Neuronal stem cell (in vitro differentiated cells): Measurements from ENCODE around the gene POLE.
A peak's percentile ranks its signal among the peaks of the same experiment; 100 is the strongest.

Source experiments
- DNase-seq: peaks from one replicate; pipeline ENCODE4 v3.0.0-alpha.2; 2013; ENCODE audit warnings: low spot score
- H2AFZ ChIP-seq: one replicate; pipeline ENCODE4 v1.6.1; 2013; ENCODE audit warnings: mild to moderate bottlenecking, low read length, inconsistent platforms
- H2AK5ac ChIP-seq: 2 replicates; pipeline ENCODE4 v1.6.1; 2013; ENCODE audit warnings: low read depth, mild to moderate bottlenecking, inconsistent platforms, low read length, moderate library complexity, mixed read lengths
- H2BK120ac ChIP-seq: 2 replicates; pipeline ENCODE4 v1.6.1; 2013; ENCODE audit warnings: low read depth, mild to moderate bottlenecking, inconsistent platforms, low read length, moderate library complexity, mixed read lengths
- H2BK12ac ChIP-seq: one replicate; pipeline ENCODE4 v1.6.1; 2013; ENCODE audit warnings: low read length, inconsistent platforms
- H2BK15ac ChIP-seq: 2 replicates; pipeline ENCODE4 v1.6.1; 2013; ENCODE audit warnings: mild to moderate bottlenecking, low read length, inconsistent platforms, mixed read lengths
- H2BK5ac ChIP-seq: one replicate; pipeline ENCODE4 v1.6.1; 2013; ENCODE audit warnings: inconsistent platforms, mild to moderate bottlenecking, low read length, moderate library complexity
- H3K14ac ChIP-seq: one replicate; pipeline ENCODE4 v1.6.1; 2013; ENCODE audit warnings: low read length, inconsistent platforms
- H3K18ac ChIP-seq: 2 replicates; pipeline ENCODE4 v1.6.1; 2013; ENCODE audit warnings: low read length, inconsistent platforms
- H3K23ac ChIP-seq: 2 replicates; pipeline ENCODE4 v1.6.1; 2013; ENCODE audit warnings: low read depth, mild to moderate bottlenecking, mixed read lengths, low read length, inconsistent platforms; ENCODE audit not compliant: poor library complexity
- H3K27ac ChIP-seq: replicated peaks from 3 replicates; pipeline ENCODE4 v1.5.1; 2013; ENCODE audit warnings: low read length, inconsistent platforms
- H3K27me3 ChIP-seq, 3 experiments: 2 replicates each; pipeline ENCODE4 v1.6.1; 2013; ENCODE audit warnings: low read length in 3 of 3, mild to moderate bottlenecking in 2 of 3, inconsistent platforms in 1 of 3, low read depth in 1 of 3, mixed read lengths in 1 of 3, moderate library complexity in 1 of 3; ENCODE audit not compliant: control insufficient read depth in 3 of 3, insufficient read depth in 3 of 3
- H3K36me3 ChIP-seq, 2 donors: replicated peaks in 1 of 2; 2 replicates each; pipeline ENCODE4 v1.6.1; 2013; ENCODE audit warnings: low read length in 2 of 2; ENCODE audit not compliant: control insufficient read depth in 2 of 2, insufficient read depth in 2 of 2
- H3K4ac ChIP-seq: 2 replicates; pipeline ENCODE4 v1.6.1; 2013; ENCODE audit warnings: inconsistent platforms, mild to moderate bottlenecking, low read length, moderate library complexity
- H3K4me1 ChIP-seq, 2 donors: 1 replicate in 1 of 2; 2 replicates in 1 of 2; pipeline ENCODE4 v1.6.1; 2013; ENCODE audit warnings: low read length in 2 of 2, low read depth in 1 of 2; ENCODE audit not compliant: control insufficient read depth in 2 of 2, insufficient read depth in 1 of 2
- H3K4me2 ChIP-seq: one replicate; pipeline ENCODE4 v1.6.1; 2013; ENCODE audit warnings: mild to moderate bottlenecking, low read length, inconsistent platforms; ENCODE audit not compliant: insufficient read depth, poor library complexity, severe bottlenecking
- H3K4me3 ChIP-seq, 2 donors: 2 replicates each; pipeline ENCODE4 v1.5.1; 2013; ENCODE audit warnings: low read length in 2 of 2, mild to moderate bottlenecking in 2 of 2, inconsistent platforms in 1 of 2, moderate library complexity in 1 of 2
- H3K79me1 ChIP-seq: one replicate; pipeline ENCODE4 v1.6.1; 2013; ENCODE audit warnings: low read depth, mild to moderate bottlenecking, inconsistent platforms, low read length, moderate library complexity
- H3K9ac ChIP-seq: one replicate; pipeline ENCODE4 v1.6.1; 2013; ENCODE audit warnings: mild to moderate bottlenecking, low read depth, low read length, inconsistent platforms; ENCODE audit not compliant: poor library complexity
- H3K9me3 ChIP-seq, 2 donors: replicated peaks in 1 of 2; 2 replicates each; pipeline versions ENCODE3 to v1.6.1; 2013; ENCODE audit warnings: low read length in 2 of 2, mild to moderate bottlenecking in 2 of 2, inconsistent platforms in 1 of 2, low read depth in 1 of 2, mixed read lengths in 1 of 2, moderate library complexity in 1 of 2; ENCODE audit not compliant: control insufficient read depth in 2 of 2, insufficient read depth in 1 of 2
- H4K8ac ChIP-seq: one replicate; pipeline ENCODE4 v1.6.1; 2013; ENCODE audit warnings: low read depth, mild to moderate bottlenecking, inconsistent platforms, low read length, moderate library complexity
- H4K91ac ChIP-seq: one replicate; pipeline ENCODE4 v1.6.1; 2013; ENCODE audit warnings: low read length, low read depth, mild to moderate bottlenecking, inconsistent platforms; ENCODE audit not compliant: poor library complexity
- WGBS, 2 donors: extraction: QIAGEN DNeasy Blood & Tissue Kit; methylation state at CpG; one replicate each; pipeline ENCODE4 v1.1.7; 2013; ENCODE audit warnings: missing lambda C conversion rate in 2 of 2, mixed read lengths in 1 of 2; ENCODE audit not compliant: insufficient read length in 2 of 2, insufficient replicate concordance in 1 of 2; ENCODE audit errors: extremely low coverage in 2 of 2; 5-methylcytosine and 5-hydroxymethylcytosine counted together

Gene POLE

GRCh38 chr12:132582582-132583410 is 104.3 kb downstream of the POLE start:
- no peak for DNase-seq
- Histone ChIP-seq H2AK5ac (peak overlapping the region; percentile 81), H3K9ac (peak overlapping the region; percentile 70), H3K4ac (no peak overlapping the region), H3K14ac (no peak overlapping the region), H3K4me2 (peak overlapping the region; percentile 62), H3K27ac (no peak overlapping the region), H3K23ac (peak overlapping the region; percentile 80), H2BK15ac (no peak overlapping the region), H3K27me3 (peaks cover 0 to 36% (median 6%) of the 10 kb centered on the region in 3 experiments), H4K91ac (no peak overlapping the region), H2BK120ac (no peak overlapping the region), H3K9me3 (no peaks in the 10 kb centered on the region), H3K4me3 (peak overlapping the region in 1 of 2 donors; percentile 60), H2BK12ac (no peak overlapping the region), H3K79me1 (peaks cover 10% of the 10 kb centered on the region), H2AFZ (no peak overlapping the region), H3K18ac (peak overlapping the region; percentile 83), H3K36me3 (peaks cover 8 to 40% of the 10 kb centered on the region in 2 donors), H4K8ac (no peak overlapping the region), H2BK5ac (no peak overlapping the region), H3K4me1 (peaks cover 0 to 7% of the 10 kb centered on the region in 2 donors)
- no CpG with 5 or more reads among the region's 89 CpGs for WGBS, 2 donors

- Histone ChIP-seq H3K4me2 (peak overlapping the region; percentile 40), H2BK15ac (no peak overlapping the region), H3K9me3 (no peaks in the 10 kb centered on the region), H3K4ac (no peak overlapping the region), H2BK120ac (no peak overlapping the region), H3K36me3 (peaks cover 11 to 48% of the 10 kb centered on the region in 2 donors), H3K4me1 (peaks cover 0 to 7% of the 10 kb centered on the region in 2 donors), H4K8ac (no peak overlapping the region), H2AFZ (no peak overlapping the region), H4K91ac (no peak overlapping the region), H3K79me1 (peaks cover 10% of the 10 kb centered on the region), H3K18ac (no peak overlapping the region), H3K27ac (no peak overlapping the region), H3K4me3 (no peak overlapping the region), H3K14ac (no peak overlapping the region), H3K27me3 (peaks cover 0 to 36% (median 6%) of the 10 kb centered on the region in 3 experiments), H2BK5ac (no peak overlapping the region), H2AK5ac (peak overlapping the region; percentile 81), H3K23ac (peak overlapping the region; percentile 55), H2BK12ac (no peak overlapping the region), H3K9ac (no peak overlapping the region)
- no CpG with 5 or more reads among the region's 24 CpGs for WGBS, 2 donors
- DNase-seq = no peak
Measured at GRCh38 chr12:132582058-132582420, 105.1 kb downstream of the POLE start.

- Histone ChIP-seq H2BK15ac (no peak overlapping the region), H3K36me3 (peaks cover 16 to 53% of the 10 kb centered on the region in 2 donors), H3K4me1 (peaks cover 0 to 7% of the 10 kb centered on the region in 2 donors), H4K91ac (no peak overlapping the region), H4K8ac (no peak overlapping the region), H3K79me1 (peaks cover 10% of the 10 kb centered on the region), H3K9ac (peak overlapping the region; percentile 44), H3K4ac (no peak overlapping the region), H3K23ac (peak overlapping the region; percentile 65), H2BK120ac (no peak overlapping the region), H3K27ac (no peak overlapping the region), H3K9me3 (no peaks in the 10 kb centered on the region), H2AK5ac (peak overlapping the region; percentile 90), H3K18ac (peak overlapping the region; percentile 76), H2BK5ac (no peak overlapping the region), H3K4me2 (peak overlapping the region; percentile 40), H3K27me3 (peaks cover 0 to 36% (median 6%) of the 10 kb centered on the region in 3 experiments), H3K14ac (no peak overlapping the region), H2AFZ (no peak overlapping the region), H2BK12ac (no peak overlapping the region), H3K4me3 (no peak overlapping the region)
- no peak for DNase-seq
- no CpG with 5 or more reads among the region's 17 CpGs for WGBS, 2 donors
Measured at GRCh38 chr12:132581348-132582057, 105.6 kb downstream of the POLE start.
